Stimulated activated CD8-positive, alpha-beta memory T cell treated with anti-CD3 and anti-CD28 coated beads, Interleukin-15, amount 100 ng/mL, for 1 hour (primary cell): Measurements from ENCODE around the gene CARM1.

Experiments
- DNase-seq: peaks from one replicate; pipeline ENCODE4 v3.0.0-alpha.2; 2020; ENCODE audit warnings: low read depth

The CARM1 gene

DNA sequence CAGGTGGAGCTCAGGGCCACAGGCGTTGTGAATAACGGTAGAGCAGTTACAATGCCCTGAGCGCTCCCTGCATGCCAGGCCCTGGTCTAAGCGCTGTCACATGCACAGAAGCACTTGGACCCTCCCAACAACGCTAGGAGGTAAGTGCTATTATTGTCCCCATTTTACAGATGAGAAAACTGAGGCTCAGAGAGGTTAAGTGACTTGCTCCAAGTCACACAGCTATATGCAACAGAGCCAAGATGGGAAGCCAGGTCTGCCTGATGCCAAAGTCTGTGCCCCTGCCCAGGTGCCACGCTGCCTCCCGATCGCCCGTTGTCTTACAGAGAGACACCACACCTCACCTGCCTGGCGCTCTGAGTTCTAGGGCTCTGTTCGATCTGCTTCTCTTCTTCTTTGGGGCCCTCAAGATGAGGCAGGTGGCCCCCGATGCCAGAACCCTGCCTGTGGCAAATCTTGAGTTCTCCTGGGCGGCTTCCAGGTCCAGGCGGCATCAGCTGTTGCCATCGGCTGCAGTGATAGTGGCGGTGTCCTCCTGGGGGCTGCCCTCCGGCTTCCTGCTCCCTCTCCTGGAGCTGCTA, 37.1 kb downstream of the CARM1 start:
- DNase-seq = no peak

DNA sequence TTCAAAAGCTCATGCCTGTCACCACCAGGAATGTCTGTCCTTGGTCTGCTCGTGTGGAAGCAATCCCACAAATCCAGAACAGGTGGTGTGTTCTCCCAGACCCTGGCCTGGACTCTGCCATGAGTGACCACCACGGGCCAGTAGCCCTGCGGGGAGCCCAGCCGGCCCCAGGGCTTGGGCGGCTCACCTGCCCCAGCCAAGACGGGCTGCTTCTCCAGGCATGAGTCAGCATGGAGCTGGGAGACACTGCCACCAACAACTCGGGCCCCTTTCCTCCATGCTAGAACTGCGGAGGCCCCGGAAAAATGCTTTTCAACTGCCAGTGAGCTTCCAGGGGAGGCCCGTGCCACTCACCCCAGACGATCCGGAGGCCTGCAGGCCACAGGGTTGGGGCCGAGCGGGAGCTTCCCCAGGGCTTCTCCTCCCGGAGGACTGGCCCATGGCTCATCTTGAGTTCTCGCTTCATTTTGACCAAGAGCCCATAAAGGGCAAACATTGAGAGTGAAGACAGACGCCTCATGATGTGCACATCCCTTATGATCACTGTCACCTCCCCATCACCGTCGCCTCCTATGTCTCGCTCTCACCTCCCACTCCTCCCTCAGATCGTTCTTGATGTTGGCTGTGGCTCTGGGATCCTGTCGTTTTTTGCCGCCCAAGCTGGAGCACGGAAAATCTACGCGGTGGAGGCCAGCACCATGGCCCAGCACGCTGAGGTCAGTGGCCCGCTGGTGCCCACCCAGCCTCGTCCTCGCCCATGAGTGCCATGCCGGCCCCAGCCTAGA, 40.4 kb downstream of the CARM1 start:
- no peak for DNase-seq

DNA sequence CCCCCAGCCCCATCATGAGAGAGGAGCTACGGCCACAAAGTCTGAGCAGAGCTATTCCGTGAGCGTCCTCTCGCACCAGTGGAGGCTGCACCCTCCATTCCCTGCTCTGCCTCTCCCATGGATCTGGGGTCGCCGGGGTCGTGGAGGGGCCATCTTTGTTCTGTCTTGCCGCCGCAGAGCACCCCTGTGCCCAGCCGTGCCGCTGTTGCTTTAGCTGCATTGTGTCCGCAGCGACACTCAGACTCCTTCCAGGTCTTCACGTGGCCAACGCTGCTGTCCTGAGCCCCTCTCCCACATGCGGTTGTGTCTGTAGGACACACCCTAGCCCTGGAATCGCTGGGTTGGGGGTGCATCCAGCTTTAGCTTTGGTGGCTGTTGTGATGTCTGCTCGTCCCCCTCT, 41.3 kb downstream of the CARM1 start:
- DNase-seq = no peak

DNA sequence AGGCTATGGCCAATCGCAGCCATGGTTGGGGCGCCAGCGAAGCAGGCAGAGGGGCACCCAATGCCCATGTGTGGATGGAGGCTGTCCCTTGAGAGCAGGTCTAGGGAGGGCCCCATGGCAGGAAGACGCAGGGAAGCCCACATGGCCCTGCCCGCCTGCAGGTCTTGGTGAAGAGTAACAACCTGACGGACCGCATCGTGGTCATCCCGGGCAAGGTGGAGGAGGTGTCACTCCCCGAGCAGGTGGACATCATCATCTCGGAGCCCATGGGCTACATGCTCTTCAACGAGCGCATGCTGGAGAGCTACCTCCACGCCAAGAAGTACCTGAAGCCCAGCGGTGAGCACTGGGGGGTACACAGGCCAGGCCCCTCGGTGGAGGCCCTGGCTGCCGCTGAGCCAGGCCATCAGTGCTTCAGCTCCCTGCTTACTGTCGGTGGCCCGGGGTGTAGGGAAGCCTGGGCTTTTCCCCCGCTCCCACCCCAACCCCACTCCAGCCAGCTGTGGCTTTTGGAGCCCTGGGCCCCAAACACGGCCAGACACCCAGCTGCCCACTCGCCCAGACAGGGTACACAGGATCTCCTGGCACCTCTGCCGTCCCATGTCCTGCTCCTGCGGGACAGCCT, 42.5 kb downstream of the CARM1 start:
- no peak for DNase-seq

DNA sequence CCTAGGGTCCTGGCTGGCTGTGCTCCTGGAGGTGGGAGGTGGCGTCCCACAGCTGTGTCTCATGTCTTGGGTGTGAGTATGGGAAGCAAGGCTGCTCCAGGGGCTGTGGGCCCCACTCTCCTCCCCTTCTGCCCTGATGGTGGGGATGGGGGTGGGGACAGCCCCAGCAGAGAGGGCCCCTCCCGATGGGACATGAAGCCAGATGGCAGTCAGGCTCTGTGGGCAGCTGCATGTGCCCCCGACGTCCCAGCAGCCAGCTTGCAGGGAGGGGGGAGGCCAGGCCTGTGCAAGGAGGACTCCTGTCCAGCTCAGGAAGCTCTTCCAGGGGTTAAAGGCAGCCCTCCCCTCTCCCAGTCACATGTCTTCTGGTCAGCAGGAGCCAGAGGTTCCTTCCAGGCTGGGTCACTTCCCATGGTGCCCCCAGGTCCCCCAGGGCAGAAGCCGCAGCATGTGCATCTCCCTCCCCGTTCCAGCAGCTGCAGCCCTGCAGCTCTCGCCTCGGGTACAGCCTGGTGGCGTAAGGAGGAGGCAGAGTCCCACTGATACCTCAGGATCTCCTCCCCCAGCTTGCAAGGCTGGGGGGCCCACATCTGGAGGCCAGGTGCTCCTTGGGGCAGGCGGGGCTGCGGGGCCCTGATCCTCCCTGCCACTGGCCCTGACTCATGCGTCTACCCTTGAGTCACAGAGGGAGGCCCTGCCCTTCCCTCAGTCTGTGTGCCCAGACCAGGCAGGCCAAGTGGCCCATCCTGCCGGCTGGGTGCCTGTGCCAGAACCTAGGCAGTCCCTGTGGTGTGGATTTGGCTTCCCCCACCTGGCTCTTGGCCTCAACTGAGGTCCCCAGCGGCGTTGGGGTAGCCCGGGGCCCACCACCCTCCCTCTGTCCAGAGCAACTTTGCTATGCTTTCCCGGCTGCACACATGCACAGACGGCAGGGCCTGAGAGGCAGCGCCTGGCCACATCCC, 44.1 kb downstream of the CARM1 start:
- DNase-seq = no peak

DNA sequence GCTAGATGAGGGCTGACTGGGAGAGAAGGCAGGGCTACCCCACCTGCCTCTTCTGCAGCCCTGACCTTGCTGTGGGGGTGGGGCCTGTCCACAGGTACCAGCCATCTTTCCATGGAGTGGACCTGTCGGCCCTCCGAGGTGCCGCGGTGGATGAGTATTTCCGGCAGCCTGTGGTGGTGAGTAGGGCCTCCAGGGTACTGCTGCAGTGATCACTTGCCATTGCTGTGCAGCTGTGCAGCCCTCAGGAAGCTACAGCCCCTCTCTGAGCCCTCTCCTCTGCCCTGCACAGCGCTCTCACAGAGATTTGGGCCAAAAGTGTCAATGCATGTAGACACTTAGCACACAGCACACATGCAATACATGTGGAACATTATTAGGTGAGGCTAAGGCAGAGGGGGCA, 45.2 kb downstream of the CARM1 start:
- DNase-seq = no peak

DNA sequence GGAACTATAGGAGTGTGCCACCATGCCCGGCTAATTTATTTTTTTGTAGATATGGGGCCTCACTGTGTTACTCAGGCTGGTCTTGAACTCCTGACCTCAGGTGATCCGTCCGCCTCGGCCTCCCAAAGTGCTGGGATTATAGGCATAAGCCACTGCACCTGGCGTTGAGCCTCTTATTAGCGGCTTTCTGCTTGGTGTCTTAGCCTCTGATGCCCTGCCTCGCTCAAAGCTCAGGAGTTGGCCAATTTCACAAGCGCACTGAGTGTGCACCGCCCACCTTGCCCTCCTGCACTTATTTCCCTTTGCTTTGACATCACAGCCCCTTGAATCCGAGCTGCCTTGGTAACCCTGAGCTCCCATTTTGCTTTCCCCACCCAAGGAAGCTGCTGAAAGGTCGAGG, 47.0 kb downstream of the CARM1 start:
- DNase-seq = no peak

DNA sequence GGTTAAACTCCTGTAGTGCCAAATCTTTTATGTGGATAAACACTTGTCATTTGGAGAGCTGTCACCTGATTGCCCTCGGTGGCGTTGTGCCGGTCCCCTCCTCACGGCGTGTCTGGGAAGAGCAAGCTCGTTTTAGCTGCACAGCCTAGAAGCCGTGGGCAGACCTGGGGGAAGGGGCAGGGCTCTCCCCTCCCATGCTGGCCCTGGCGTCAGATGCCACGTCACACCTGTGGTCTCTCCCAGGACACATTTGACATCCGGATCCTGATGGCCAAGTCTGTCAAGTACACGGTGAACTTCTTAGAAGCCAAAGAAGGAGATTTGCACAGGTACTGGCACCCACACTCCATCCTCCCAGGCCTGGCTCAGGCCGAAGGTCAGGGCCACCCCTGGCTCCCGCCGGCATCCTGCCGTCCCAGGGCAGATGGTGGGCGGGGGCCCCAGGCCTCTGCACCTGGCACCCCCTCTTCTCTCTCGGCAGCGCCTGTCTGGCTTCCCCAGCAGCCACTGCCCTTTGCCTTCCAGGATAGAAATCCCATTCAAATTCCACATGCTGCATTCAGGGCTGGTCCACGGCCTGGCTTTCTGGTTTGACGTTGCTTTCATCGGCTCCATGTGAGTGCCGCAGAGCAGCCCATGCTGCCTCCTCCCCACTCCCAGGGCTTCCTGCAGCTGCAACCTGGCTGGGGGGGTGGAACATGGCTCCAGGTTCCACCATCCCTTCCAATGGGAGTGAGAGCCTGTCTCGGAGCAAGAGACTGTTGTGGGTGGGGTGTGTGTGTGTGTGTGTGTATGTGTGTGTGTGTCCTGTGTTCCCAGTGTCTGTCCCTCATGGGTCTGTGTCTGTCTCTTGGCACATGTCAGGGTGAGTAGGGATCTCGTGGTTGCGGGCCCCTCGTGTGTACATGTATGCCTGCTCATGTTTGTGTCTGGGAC, 48.3 kb downstream of the CARM1 start:
- DNase-seq = no peak

DNA sequence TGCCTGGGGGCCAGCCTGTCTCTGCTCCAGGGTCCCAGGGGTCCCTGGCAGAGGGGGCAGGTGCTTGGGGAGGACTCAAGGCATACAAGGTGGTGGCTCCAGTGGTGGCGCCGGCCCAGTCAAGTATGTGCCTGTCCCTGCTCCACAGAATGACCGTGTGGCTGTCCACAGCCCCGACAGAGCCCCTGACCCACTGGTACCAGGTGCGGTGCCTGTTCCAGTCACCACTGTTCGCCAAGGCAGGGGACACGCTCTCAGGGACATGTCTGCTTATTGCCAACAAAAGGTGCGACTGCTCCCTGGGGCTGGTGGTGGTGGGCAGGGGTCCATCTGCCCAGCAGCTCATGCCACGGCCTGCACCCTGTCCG, 48.9 kb downstream of the CARM1 start:
- no peak for DNase-seq

DNA sequence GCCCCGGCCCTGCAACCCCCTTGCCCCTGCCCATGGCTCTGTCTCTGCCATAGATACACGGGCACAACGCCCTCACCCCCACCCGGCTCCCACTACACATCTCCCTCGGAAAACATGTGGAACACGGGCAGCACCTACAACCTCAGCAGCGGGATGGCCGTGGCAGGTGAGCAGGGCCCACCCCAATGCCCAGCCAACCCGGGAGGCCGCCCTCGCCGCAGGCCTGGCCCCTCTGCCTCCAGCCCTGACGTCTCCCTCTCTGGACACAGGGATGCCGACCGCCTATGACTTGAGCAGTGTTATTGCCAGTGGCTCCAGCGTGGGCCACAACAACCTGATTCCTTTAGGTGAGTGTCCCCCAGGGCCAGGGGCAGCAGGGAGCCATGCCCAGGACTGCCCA, 49.4 kb downstream of the CARM1 start:
- no peak for DNase-seq

DNA sequence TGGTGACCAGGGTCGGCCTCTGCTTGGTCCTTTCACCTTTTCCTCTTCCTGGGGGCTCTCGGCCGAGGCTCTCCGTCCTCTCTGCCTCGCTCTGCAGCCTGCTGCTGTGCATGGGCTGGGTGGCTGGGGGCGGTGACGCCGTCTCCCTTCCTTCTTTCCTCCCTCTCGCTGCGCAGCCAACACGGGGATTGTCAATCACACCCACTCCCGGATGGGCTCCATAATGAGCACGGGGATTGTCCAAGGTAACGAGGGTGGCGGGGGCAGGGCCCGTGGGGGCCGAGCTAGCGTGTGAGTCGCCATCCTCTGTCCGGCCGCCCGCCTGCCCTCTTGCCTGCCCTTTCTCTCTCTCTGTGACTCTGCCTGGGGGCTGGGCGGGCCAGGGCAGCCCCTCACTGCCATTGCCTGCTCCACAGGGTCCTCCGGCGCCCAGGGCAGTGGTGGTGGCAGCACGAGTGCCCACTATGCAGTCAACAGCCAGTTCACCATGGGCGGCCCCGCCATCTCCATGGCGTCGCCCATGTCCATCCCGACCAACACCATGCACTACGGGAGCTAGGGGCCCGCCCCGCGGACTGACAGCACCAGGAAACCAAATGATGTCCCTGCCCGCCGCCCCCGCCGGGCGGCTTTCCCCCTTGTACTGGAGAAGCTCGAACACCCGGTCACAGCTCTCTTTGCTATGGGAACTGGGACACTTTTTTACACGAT, 50.0 kb downstream of the CARM1 start:
- DNase-seq = no peak

DNA sequence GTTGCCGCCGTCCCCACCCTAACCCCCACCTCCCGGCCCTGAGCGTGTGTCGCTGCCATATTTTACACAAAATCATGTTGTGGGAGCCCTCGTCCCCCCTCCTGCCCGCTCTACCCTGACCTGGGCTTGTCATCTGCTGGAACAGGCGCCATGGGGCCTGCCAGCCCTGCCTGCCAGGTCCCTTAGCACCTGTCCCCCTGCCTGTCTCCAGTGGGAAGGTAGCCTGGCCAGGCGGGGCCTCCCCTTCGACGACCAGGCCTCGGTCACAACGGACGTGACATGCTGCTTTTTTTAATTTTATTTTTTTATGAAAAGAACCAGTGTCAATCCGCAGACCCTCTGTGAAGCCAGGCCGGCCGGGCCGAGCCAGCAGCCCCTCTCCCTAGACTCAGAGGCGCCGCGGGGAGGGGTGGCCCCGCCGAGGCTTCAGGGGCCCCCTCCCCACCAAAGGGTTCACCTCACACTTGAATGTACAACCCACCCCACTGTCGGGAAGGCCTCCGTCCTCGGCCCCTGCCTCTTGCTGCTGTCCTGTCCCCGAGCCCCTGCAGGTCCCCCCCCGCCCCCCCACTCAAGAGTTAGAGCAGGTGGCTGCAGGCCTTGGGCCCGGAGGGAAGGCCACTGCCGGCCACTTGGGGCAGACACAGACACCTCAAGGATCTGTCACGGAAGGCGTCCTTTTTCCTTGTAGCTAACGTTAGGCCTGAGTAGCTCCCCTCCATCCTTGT, 50.7 kb downstream of the CARM1 start:
- DNase-seq = no peak

DNA sequence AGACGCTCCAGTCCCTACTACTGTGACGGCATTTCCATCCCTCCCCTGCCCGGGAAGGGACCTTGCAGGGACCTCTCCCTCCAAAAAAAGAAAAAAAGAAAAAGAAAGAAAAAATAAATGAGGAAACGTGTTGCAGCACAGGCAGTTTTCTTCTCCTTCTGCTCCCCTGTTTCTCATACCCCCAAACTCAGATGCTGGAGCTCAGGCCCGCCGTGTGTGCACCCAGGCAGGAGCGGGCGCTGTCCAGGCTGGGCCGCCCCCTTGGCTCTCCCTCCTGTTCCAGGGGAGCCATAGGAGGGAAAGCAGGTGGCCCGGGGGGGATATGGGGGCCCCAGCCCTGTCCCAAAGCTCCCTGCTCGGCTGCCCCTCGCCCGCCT, 51.3 kb downstream of the CARM1 start:
- DNase-seq = no peak

DNA sequence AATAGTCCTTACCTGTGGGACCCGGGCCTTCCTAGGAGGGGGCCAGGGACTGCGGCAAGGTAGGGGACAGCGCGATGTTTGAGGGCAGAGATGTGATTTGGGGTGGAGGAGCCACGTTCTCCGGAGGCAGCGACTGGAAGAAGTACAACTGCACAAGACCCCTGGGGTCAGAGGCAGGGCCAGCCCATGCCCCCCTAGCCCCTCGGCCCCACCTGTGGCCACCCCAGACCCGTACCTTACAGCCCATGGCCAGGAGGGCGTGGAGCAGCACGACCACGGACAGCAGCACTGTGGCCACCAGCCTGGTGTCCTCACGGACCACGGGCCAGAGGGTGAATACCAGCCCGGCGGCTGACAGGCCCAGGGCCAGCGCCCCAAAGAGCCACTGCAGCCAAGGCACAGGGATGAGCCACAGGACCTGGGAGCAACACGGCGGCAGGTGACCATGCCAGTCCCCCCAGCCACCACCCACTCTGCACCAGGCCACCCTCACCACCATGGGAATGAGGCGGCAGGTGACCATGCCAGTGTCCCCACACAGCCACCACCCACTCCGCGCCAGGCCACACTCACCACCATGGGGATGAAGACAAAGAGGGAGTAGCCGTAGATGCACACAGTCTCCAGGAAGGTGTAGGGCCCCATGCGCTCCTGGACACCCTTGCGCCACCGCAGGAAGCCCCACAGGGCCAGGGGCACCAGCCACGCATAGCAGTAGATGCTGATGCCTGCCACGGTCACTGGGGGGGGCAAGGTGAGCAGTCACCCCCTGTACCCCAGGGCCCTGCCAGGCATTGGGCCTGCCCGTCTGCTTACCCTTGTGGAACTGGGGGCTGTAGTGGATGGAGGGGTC, 52.1 kb downstream of the CARM1 start:
- no peak for DNase-seq

DNA sequence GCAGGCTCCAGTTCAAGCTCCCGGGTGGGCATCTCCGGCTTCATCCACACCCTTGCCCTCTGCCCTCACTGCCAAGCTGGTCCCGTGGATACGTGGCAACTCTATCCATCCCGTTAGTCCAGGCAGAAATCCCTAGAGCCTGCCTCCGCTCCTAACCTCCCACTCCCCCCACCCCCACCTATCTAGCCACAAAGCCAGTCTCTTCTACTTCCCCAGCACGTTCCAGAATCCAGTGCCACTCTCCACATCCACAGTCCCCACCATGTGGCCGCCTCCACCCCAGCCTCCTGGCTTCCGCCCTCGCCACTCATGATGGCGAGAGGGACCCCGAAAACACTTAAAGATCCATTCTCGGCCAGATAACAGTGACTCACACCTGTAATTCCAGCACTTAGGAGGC, 53.2 kb downstream of the CARM1 start:
- DNase-seq = no peak

DNA sequence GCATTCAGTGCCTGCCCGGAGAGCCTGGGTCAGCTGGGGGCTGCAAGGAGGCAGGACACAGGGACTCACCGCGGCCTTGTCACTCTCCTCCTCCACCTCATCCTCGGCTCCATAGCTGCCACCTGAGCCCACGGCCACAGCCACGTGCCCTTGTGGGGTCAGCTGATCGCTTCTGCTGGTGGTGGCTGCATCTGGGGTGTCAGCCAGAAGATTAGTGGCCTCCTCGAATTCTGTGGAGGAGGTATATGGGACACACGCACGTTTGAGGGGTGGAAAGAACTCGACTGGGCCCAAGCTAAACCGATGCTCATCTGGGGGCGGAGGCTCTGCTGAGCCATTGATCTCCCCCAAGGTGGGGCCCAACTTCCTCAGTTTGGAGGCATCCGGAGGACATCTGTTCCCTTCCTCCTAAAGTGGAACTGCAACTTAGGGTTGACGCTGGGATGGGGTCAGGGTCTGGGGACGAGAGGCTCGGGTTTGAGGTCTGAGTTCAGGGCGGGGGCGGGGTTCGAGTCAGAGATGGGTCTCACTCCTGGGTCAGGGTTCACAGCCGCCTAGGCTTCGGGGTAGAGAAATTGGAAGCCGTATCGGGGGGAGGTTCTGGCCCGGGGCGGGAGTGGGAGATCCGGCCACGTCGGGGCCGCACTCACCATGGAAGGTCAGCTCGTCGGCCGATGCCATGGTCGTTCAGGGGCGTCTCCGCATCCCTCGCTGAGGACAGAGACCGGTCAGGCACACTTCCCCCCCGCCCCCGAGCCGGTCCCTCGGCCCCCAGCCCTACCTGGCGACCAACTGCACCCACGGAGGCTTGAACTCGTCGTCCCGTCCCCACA, 56.6 kb downstream of the CARM1 start:
- no peak for DNase-seq

DNA sequence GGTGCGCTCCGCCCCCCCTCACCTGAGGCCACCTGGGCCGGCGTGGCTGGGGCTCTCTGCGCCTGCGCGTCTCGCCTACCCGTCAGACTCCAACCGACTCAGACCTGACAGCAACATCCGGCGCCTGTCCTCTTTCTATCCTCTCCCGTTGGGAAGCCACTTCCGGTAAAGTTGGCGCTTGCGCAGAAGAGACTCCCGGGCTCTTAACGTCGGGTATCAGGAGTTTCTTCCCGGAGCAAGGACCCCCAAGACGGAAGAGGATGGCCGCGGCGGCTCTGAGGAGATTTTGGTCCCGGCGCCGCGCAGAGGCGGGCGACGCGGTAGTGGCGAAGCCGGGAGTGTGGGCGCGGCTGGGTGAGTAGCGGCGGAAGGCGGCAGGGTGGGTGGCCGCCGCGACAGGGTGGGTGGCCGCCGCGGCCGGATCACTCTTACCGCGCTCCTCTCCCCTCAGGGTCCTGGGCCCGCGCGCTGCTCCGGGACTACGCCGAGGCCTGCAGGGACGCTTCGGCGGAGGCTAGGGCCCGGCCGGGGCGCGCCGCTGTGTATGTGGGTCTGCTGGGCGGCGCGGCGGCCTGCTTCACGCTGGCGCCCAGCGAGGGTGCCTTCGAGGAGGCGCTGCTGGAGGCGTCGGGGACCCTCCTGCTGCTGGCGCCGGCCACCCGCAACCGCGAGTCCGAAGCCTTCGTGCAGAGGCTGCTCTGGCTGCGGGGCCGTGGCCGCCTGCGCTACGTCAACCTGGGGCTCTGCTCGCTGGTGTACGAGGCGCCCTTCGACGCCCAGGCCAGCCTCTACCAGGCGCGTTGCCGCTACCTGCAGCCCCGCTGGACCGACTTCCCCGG, 57.4 kb downstream of the CARM1 start, which contains the start of the genes TIMM29 and YIPF2:
TIMM29 (plus strand) TSS at position 249 of the 839 bp plus-strand sequence; CDS start at position 261, 12 bp downstream.
YIPF2 (minus strand) TSS at position 77 of the 839 bp plus-strand sequence. CDS start 229 bp downstream, outside the sequence.
- DNase-seq = peak; percentile 86
